Transverse colon (tissue), 4 donors: Measurements from ENCODE around the gene PRRG3. TPM values are rescaled to one million over a fixed set of nuclear protein-coding genes. Genes with fewer than 3 reads are reported as not detected.

Experiments
- DNase-seq: peaks from one replicate; pipeline ENCODE4 v3.0.0-alpha.2; 2019
- H3K27ac ChIP-seq, 4 donors: fragments of 200-600 bp; sonication (generic); 2 replicates each; pipeline ENCODE4 v1.5.1; 2016 to 2018; ENCODE audit warnings: inconsistent platforms in 4 of 4
- H3K27me3 ChIP-seq: fragments of 200-600 bp; sonication (generic); 2 replicates; pipeline ENCODE4 v1.5.1; 2017; ENCODE audit warnings: inconsistent platforms
- H3K36me3 ChIP-seq, 4 donors: fragments of 200-600 bp; sonication (generic); 2 replicates each; pipeline ENCODE4 v1.5.1; 2017 to 2019; ENCODE audit warnings: inconsistent platforms in 4 of 4
- H3K4me1 ChIP-seq, 4 donors: fragments of 200-600 bp; sonication (generic); 2 replicates each; pipeline ENCODE4 v1.5.1; 2017 to 2020; ENCODE audit warnings: inconsistent platforms in 4 of 4
- H3K4me3 ChIP-seq, 4 donors: fragments of 200-600 bp; sonication (generic); 1 replicate in 1 of 4; 2 replicates in 3 of 4; pipeline versions ENCODE4 v1.5.1 to v1.6.1; 2017 to 2019; ENCODE audit warnings: inconsistent platforms in 4 of 4
- H3K9me3 ChIP-seq, 2 donors: fragments of 200-600 bp; sonication (generic); 2 replicates each; pipeline ENCODE4 v1.5.1; 2017 to 2019; ENCODE audit warnings: inconsistent platforms in 2 of 2
- CTCF ChIP-seq, 5 experiments: fragments of 200-600 bp in 3 of 5; fragments of 450-650 bp in 2 of 5; sonication (generic) in 3 of 5; IDR thresholded peaks; 1 replicate in 2 of 5; 2 replicates in 3 of 5; pipeline ENCODE4 v1.5.1; 2016 to 2017; ENCODE audit warnings: antibody characterized with exemption in 5 of 5, inconsistent platforms in 3 of 5, mild to moderate bottlenecking in 2 of 5, moderate library complexity in 1 of 5
- EP300 ChIP-seq: sonication (generic); formaldehyde crosslinking; IDR thresholded peaks from one replicate; pipeline ENCODE4 v1.6.1; 2017; ENCODE audit warnings: antibody characterized with exemption, low read depth
- POLR2A ChIP-seq: fragments of 450-650 bp; IDR thresholded peaks from one replicate; pipeline ENCODE4 v1.6.1; 2016; ENCODE audit warnings: antibody characterized with exemption, mild to moderate bottlenecking, moderate library complexity
- POLR2AphosphoS5 ChIP-seq, 3 donors: sonication (generic); formaldehyde crosslinking; IDR thresholded peaks; one replicate each; pipeline ENCODE4 v1.6.1; 2016; ENCODE audit warnings: antibody characterized with exemption in 3 of 3
- WGBS, 2 donors: methylation state at CpG; one replicate each; pipeline ENCODE4 v1.1.5; 2018; ENCODE audit warnings: low coverage in 1 of 2; 5-methylcytosine and 5-hydroxymethylcytosine counted together
- in situ Hi-C, 4 donors: fragments of 200-750 bp; cut with MboI; loops; one replicate each; pipeline versions ENCODE4 v1.15.0 to v1.15.1; 2017; ENCODE audit warnings: low sequenced_read_pairs in 3 of 4, low pct_ligation_motif_present in 1 of 4, low pct_unique_long_range_greater_than_20kb in 1 of 4
- intact Hi-C: fragments of 100-400 bp; cut with DNase I; formaldehyde crosslinking; loops from one replicate; pipeline ENCODE4 v1.15.1; 2023; ENCODE audit warnings: low total_unique reads
- total RNA-seq, 4 donors: library from RNA; depleted of rRNA; stranded (reverse); fragments of >200 nt; gene quantifications; one replicate each; pipeline ENCODE4 v1.1.0, GENCODE V29; 2016

The PRRG3 gene
- total RNA-seq, 4 donors from 2014 or later: 0.68 to 3.2 (median 1.8) TPM; not detected in 1

DNA sequence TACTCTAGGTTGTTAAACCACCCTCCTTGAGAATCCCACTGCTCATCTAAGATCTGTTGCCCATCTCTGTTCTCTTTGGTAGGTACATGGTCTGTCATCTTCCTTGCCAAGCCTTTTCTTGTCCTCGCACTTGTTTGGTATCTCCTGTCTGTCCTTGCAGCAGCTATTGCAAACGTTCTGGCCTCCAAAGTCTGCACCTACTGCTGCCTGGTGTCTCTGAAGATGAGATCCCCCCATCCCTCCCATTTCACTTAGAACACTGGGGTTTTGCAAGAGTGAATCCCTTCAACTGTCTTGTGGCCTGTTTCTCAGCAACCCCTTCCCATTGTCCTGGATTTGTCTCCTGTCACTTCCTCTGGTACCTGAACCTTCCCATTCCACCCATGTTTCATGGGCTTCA is 40.0 kb downstream of the PRRG3 start:
- no peaks in the 10 kb centered on the region for H3K27me3 ChIP-seq
- H3K36me3 ChIP-seq: no peaks in the 10 kb centered on the region
- TF ChIP-seq POLR2AphosphoS5 (IDR thresholded peaks at IDR 0.05): no peak
- no peak for TF ChIP-seq EP300
- TF ChIP-seq POLR2A: no peak
- no peak for TF ChIP-seq CTCF (IDR thresholded peaks at IDR 0.05)
- WGBS, 2 donors: 61% methylated on average over 2 of the region's 2 CpGs; no CpG with 5 or more reads in 1 of the 2 donors
- intact Hi-C loops (no loop called here), in situ Hi-C loops (loop anchor here in 2 of 4 donors (25.0 kb wide), 2 partner anchors 902 to 1077 kb away; partner anchors contain the start of gene GABRQ (in 2 of the 2))
- no peaks in the 10 kb centered on the region for H3K9me3 ChIP-seq
- no peak overlapping the region for H3K27ac ChIP-seq
- no peaks in the 10 kb centered on the region for H3K4me1 ChIP-seq
- DNase-seq: no peak
- no peak overlapping the region for H3K4me3 ChIP-seq

DNA sequence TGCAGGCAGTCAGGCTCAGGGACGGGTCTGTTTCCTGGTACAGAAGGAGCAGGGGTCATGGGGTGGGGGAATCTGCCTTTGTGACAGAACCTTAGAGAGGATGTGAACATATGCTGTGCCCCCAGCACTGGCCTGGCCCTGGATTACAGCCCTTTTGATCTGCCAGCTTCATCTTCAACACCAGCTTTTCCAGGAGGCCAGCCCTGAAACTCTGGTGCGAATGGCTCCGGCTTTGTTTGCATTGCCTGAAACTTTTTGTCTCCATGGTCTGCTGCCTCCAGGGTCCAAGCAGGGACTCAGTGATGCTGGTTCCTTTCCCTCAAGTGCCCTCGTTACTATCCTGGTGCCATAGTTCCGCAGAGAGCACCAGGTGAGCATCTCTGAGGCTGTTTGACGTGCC is 41.4 kb downstream of the PRRG3 start:
- in situ Hi-C loops (loop anchor here in 2 of 4 donors (25.0 kb wide), 2 partner anchors 901 to 1076 kb away; partner anchors contain the start of gene GABRQ (in 2 of the 2)), intact Hi-C loops (no loop called here)
- Histone ChIP-seq H3K36me3 (no peaks in the 10 kb centered on the region), H3K9me3 (no peaks in the 10 kb centered on the region), H3K27ac (no peak overlapping the region), H3K4me3 (no peak overlapping the region), H3K4me1 (no peaks in the 10 kb centered on the region), H3K27me3 (no peaks in the 10 kb centered on the region)
- DNase-seq: no peak
- WGBS, 2 donors: 71% methylated on average over 6 of the region's 6 CpGs; no CpG with 5 or more reads in 1 of the 2 donors
- TF ChIP-seq POLR2A: no peak
- no peak for TF ChIP-seq CTCF (IDR thresholded peaks at IDR 0.05)
- no peak for TF ChIP-seq POLR2AphosphoS5 (IDR thresholded peaks at IDR 0.05)
- TF ChIP-seq EP300: no peak

GRCh38 chrX:151737494-151737893 is 42.2 kb downstream of the PRRG3 start:
- no peaks in the 10 kb centered on the region for H3K4me1 ChIP-seq
- in situ Hi-C loops (loop anchor here in 2 of 4 donors (25.0 kb wide), 2 partner anchors 900 to 1075 kb away; partner anchors contain the start of gene GABRQ (in 2 of the 2)), intact Hi-C loops (no loop called here)
- 67% methylated on average over 5 of the region's 5 CpGs; no CpG with 5 or more reads in 1 of the 2 donors for WGBS, 2 donors
- H3K9me3 ChIP-seq: no peaks in the 10 kb centered on the region
- no peak overlapping the region for H3K4me3 ChIP-seq
- H3K27ac ChIP-seq: no peak overlapping the region
- no peaks in the 10 kb centered on the region for H3K27me3 ChIP-seq
- DNase-seq: no peak
- no peaks in the 10 kb centered on the region for H3K36me3 ChIP-seq
- TF ChIP-seq POLR2A: no peak
- TF ChIP-seq POLR2AphosphoS5 (IDR thresholded peaks at IDR 0.05): no peak
- no peak for TF ChIP-seq EP300
- no peak for TF ChIP-seq CTCF (IDR thresholded peaks at IDR 0.05)

DNA sequence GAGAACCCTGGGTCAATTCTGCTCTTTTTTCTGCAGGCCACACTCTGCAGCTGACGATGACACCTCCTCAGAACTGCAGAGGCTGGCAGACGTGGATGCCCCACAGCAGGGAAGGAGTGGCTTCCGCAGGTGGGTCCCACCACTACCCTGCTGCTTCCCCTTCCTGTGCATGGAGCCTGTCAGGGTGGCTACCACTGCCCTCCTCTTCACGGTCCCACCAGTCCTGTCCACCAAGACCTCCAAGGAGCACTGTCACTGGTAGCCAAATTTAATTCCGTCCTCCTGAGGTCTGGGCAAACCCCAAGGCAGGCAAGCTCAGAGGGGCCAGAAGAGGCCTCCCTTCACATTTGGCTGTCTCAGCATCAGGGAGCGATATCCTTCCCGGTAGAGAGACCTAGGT is 43.5 kb downstream of the PRRG3 start:
- TF ChIP-seq CTCF (IDR thresholded peaks at IDR 0.05) (no peak), POLR2A (no peak), POLR2AphosphoS5 (IDR thresholded peaks at IDR 0.05) (no peak), EP300 (no peak)
- WGBS, 2 donors: 78% methylated on average over 7 of the region's 7 CpGs; no CpG with 5 or more reads in 1 of the 2 donors
- no peaks in the 10 kb centered on the region for H3K9me3 ChIP-seq
- H3K36me3 ChIP-seq: no peaks in the 10 kb centered on the region
- in situ Hi-C loops: loop anchor here in 2 of 4 donors (25.0 kb wide), 2 partner anchors 899 to 1074 kb away; partner anchors contain the start of gene GABRQ (in 2 of the 2)
- H3K4me3 ChIP-seq: no peak overlapping the region
- intact Hi-C loops: no loop called here
- no peak for DNase-seq
- H3K27me3 ChIP-seq: no peaks in the 10 kb centered on the region
- H3K4me1 ChIP-seq: no peaks in the 10 kb centered on the region
- no peak overlapping the region for H3K27ac ChIP-seq
